ENCODE results near the gene S100A3.

Gene S100A3

DNA sequence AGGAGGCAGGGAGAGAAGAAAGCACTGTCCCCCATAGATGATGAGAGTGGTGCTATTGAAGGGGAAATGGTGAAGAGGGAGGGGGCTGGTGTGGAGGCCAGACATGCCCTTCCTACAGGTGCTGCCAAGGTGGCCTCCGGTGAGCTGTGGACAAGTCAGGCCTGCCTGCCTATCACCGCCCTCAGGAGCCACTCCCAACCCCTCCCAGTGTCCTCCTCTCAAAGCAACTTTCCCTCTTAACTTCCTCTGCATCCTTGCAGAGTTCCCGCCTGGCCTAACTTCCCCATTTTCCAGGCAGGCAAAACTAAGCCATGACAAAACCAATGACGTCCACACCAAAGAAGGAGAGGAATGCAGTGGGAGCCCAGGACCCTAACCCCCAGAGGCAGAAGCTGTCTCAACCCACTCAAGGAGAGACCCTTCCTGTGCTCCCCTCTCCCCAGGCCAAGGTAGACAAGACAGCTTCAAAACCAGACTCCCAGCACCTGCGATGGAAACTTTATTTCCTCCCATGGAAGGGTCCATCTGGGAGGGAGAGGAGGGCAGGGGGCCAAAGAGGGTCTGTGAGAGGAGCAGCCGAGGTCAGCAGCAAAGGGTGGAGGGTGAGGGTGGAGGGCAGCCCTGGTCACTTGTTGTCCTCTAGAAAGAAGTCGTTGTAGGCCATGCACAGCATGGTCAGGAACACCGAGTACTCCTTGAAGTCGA is 12.2 kb downstream of the S100A3 start:
- TF ChIP-seq, protein P1, sequence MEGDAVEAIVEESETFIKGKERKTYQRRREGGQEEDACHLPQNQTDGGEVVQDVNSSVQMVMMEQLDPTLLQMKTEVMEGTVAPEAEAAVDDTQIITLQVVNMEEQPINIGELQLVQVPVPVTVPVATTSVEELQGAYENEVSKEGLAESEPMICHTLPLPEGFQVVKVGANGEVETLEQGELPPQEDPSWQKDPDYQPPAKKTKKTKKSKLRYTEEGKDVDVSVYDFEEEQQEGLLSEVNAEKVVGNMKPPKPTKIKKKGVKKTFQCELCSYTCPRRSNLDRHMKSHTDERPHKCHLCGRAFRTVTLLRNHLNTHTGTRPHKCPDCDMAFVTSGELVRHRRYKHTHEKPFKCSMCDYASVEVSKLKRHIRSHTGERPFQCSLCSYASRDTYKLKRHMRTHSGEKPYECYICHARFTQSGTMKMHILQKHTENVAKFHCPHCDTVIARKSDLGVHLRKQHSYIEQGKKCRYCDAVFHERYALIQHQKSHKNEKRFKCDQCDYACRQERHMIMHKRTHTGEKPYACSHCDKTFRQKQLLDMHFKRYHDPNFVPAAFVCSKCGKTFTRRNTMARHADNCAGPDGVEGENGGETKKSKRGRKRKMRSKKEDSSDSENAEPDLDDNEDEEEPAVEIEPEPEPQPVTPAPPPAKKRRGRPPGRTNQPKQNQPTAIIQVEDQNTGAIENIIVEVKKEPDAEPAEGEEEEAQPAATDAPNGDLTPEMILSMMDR (IDR thresholded peaks at IDR 0.05; ENCODE audit: low read length): no peak
- TF ChIP-seq EZH2 (IDR thresholded peaks at IDR 0.05; ENCODE audit: borderline replicate concordance, low read length): no peak
- H4K20me1 ChIP-seq (ENCODE audit: insufficient read depth, low read length): no peaks in the 10 kb centered on the region
- no peak overlapping the region for H2AFZ ChIP-seq (ENCODE audit: low read length)
- no peaks in the 10 kb centered on the region for H3F3A ChIP-seq (ENCODE audit: insufficient read depth, low read length)
- peak overlapping the region; percentile 56 for H3K4me3 ChIP-seq (ENCODE audit: low read depth, low read length, poor library complexity, severe bottlenecking)
- H3K4me1 ChIP-seq (ENCODE audit: insufficient read depth, low read length, severe bottlenecking): peaks cover 15% of the 10 kb centered on the region
- no peaks in the 10 kb centered on the region for H3K36me3 ChIP-seq (ENCODE audit: insufficient read depth, low read length)
- no peak overlapping the region for H3K27ac ChIP-seq (ENCODE audit: low read depth, low read length, poor library complexity, severe bottlenecking)
- no peaks in the 10 kb centered on the region for H3K9me3 ChIP-seq (ENCODE audit: low read length)
- H3K79me2 ChIP-seq (ENCODE audit: insufficient read depth, low read length): no peaks in the 10 kb centered on the region
- H3K27me3 ChIP-seq (ENCODE audit: insufficient read depth, low read length): no peaks in the 10 kb centered on the region
- H3K9me2 ChIP-seq (ENCODE audit: low read depth, low read length): no peaks in the 10 kb centered on the region
- H3K4me2 ChIP-seq (ENCODE audit: low read length): peak overlapping the region; percentile 81
- H3K9ac ChIP-seq (ENCODE audit: low read length): no peak overlapping the region; the same call in 1 of the 2 replicates

DNA sequence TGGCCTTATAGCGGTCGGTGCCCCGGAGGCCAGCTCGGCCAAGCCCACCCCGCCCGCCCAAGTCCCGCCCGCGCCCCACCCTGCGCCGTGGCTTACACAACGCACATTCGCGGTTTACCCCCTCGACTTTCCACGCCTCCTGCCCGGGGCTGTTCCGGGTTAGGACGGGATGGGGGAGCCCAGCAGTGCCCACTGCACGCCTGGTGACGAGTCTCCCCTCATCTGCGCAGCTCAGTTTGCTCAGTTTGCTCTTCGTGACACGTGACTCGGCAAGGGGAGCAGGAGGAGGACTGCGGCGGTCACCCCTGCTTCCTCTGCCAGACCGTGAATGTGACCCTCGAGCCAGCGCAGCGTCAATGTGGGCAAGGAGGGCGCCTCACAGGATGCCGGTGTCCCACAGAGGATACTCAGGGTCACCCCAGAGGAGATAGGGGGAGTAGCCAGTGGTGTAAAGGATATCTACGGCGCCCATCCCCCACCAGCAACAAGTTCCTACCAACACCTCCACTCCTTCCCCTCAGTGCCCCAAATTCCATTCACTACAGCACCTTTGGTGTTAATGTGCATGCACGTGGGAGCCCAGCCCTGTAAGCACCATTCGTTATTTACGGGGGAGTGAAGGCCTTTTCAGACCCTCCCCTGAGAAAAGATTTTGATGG is 12.9 kb downstream of the S100A3 start:
- TF ChIP-seq EZH2 (IDR thresholded peaks at IDR 0.05; ENCODE audit: borderline replicate concordance, low read length): no peak
- TF ChIP-seq, protein P1 (IDR thresholded peaks at IDR 0.05; ENCODE audit: low read length): no peak
- no peak overlapping the region for H3K27ac ChIP-seq (ENCODE audit: low read depth, low read length, poor library complexity, severe bottlenecking)
- H3K4me1 ChIP-seq (ENCODE audit: insufficient read depth, low read length, severe bottlenecking): peaks cover 15% of the 10 kb centered on the region
- H3K4me3 ChIP-seq (ENCODE audit: low read depth, low read length, poor library complexity, severe bottlenecking): peak overlapping the region; percentile 56
- H3K9ac ChIP-seq (ENCODE audit: low read length): peak overlapping the region; percentile 32; the same call in 1 of the 2 replicates
- no peak overlapping the region for H2AFZ ChIP-seq (ENCODE audit: low read length)
- H3F3A ChIP-seq (ENCODE audit: insufficient read depth, low read length): no peaks in the 10 kb centered on the region
- no peaks in the 10 kb centered on the region for H3K9me2 ChIP-seq (ENCODE audit: low read depth, low read length)
- H3K9me3 ChIP-seq (ENCODE audit: low read length): no peaks in the 10 kb centered on the region
- H4K20me1 ChIP-seq (ENCODE audit: insufficient read depth, low read length): no peaks in the 10 kb centered on the region
- peak overlapping the region; percentile 81 for H3K4me2 ChIP-seq (ENCODE audit: low read length)
- H3K79me2 ChIP-seq (ENCODE audit: insufficient read depth, low read length): no peaks in the 10 kb centered on the region
- H3K36me3 ChIP-seq (ENCODE audit: insufficient read depth, low read length): no peaks in the 10 kb centered on the region
- no peaks in the 10 kb centered on the region for H3K27me3 ChIP-seq (ENCODE audit: insufficient read depth, low read length)

DNA sequence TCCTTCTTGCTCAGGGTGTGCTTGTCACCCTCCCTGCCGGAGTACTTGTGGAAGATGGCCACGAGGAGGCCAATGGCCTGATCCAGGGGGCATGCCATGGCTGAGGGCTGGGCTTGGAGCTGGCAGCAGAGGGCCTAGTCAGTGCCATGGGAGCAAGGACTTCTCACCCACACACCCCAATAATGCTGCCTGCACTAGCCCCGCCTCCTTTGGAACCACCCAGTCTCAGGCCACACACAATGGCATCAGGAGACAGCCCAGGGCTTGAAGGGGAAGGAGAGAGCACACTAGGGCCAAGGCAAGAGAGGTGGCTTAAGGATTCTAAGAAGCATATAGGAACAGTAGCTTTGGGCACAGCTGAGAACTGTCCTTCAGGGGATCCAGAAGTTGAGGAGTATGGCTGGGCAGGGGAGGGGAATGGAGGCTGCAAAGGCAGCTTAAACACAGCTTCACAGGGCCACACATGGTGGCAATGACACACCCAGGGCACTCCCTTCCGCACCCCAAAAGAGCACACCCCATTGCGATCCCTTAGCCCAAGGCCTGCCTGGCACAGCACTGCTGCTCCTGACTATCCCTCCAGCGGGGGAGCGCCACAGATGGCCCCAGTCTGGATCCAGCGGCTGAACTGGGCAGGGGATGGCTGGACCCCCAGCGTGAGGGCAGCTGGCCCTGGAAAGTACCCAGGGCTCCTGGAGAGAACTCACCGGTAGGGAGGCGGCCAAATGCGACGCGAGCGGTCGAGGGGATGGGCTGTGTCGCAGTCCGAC is 13.6 kb downstream of the S100A3 start, which contains the start of gene S100A6:
Gene S100A6, minus strand, starts transcription at position 750 of the 770 bp plus-strand sequence. Its CDS starts 652 bp downstream, at position 98.
- Histone ChIP-seq H4K20me1 (ENCODE audit: insufficient read depth, low read length) (no peaks in the 10 kb centered on the region), H3K9me2 (ENCODE audit: low read depth, low read length) (no peaks in the 10 kb centered on the region), H3K4me3 (ENCODE audit: low read depth, low read length, poor library complexity, severe bottlenecking) (peak within 1 kb of the TSS; percentile 56), H3K9ac (ENCODE audit: low read length) (peak within 1 kb of the TSS; percentile 32; the same call in 1 of the 2 replicates), H3K27me3 (ENCODE audit: insufficient read depth, low read length) (no peaks in the 10 kb centered on the region), H2AFZ (ENCODE audit: low read length) (no peak within 1 kb of the TSS), H3K4me1 (ENCODE audit: insufficient read depth, low read length, severe bottlenecking) (peaks cover 8% of the 10 kb centered on the region), H3K4me2 (ENCODE audit: low read length) (peak within 1 kb of the TSS; percentile 81), H3F3A (ENCODE audit: insufficient read depth, low read length) (no peaks in the 10 kb centered on the region), H3K79me2 (ENCODE audit: insufficient read depth, low read length) (no peaks in the 10 kb centered on the region), H3K27ac (ENCODE audit: low read depth, low read length, poor library complexity, severe bottlenecking) (no peak within 1 kb of the TSS), H3K9me3 (ENCODE audit: low read length) (no peaks in the 10 kb centered on the region), H3K36me3 (ENCODE audit: insufficient read depth, low read length) (no peaks in the 10 kb centered on the region)
- TF ChIP-seq, protein P1 (IDR thresholded peaks at IDR 0.05; ENCODE audit: low read length): no peak
- TF ChIP-seq EZH2 (IDR thresholded peaks at IDR 0.05; ENCODE audit: borderline replicate concordance, low read length): no peak
